HG03575 (cell line): ENCODE data around the gene WNK4.

Source experiments
- ATAC-seq: cut with Tn5 transposase; IDR thresholded peaks from one replicate; pipeline ENCODE4 v1.9.1; 2021; ENCODE audit not compliant: unreplicated experiment, insufficient number of reproducible peaks, low FRiP score; ENCODE audit errors: extremely low read depth

Gene WNK4

GRCh38 chr17:42830971-42831370 lies 50.6 kb downstream of the WNK4 start:
- ATAC-seq, result no peak

- no peak for ATAC-seq
Measured at GRCh38 chr17:42832213-42832933, 52.0 kb downstream of the WNK4 start.

- no peak for ATAC-seq
Measured at GRCh38 chr17:42832934-42833766, 52.7 kb downstream of the WNK4 start, which contains the start of gene PSME3. TSS of gene PSME3 (plus strand) at chr17:42833397. CDS start at chr17:42833632, 235 bp downstream.

DNA sequence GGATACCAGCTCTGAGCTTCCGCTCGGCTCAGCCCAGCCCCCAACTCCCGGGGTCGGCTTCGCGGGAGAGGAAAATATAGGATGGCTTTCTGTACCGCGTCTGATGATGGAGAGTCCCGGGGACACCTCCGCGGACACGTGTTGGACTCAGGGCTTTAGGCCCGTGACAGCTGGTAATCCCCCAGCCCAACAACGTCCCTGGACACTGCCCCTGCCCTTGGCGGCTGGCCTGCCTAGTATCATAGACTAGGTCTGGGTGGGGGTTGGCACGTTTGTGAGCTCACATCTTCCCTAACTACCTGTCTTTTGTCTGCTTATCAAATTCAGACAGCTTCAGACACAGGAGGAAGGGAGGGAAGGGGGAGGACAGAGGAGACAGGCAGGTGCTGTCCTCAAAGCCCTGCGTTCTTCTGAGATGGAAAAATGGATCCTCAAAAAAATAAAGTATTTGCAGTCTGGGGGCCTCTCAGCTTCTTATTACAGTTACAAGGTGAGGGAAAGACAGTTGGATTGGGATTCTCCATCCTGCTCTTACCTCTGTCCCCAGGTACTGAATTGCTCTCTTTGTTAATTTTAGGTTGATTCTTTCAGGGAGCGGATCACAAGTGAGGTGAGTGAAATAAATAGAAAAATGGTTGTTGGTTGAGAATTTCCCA lies 53.5 kb downstream of the WNK4 start:
- no peak for ATAC-seq

GRCh38 chr17:42835732-42836131 lies 55.3 kb downstream of the WNK4 start:
- ATAC-seq, result no peak

- no peak for ATAC-seq
Measured at GRCh38 chr17:42841975-42842685, 61.7 kb downstream of the WNK4 start.

- no peak for ATAC-seq
Measured at GRCh38 chr17:42843358-42843934, 63.0 kb downstream of the WNK4 start.

DNA sequence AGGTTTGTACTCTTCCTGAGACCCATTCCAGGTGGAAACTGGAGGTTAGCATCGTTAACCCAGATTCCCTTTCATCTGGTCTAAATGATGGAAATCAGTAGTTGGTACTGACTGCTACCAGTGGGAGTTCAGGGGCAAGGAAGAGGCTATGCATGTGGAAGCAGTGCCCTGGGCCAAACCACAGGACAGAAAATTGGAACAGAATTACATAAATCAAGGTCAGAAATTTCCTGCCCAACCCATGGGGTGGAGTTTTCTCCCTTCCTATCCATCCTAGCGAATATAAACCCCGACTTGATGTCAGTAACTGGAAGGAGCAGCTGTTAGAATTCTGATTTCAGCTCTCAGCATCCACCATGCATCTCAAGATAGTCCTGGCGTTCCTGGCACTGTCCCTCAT lies 63.9 kb downstream of the WNK4 start, which contains the start of gene AOC2:
AOC2 (plus strand) TSS at position 310 of the 400 bp plus-strand sequence; CDS start at position 357, 47 bp downstream.
- ATAC-seq, result no peak

GRCh38 chr17:42844761-42845555 lies 64.5 kb downstream of the WNK4 start:
- ATAC-seq, result no peak

DNA sequence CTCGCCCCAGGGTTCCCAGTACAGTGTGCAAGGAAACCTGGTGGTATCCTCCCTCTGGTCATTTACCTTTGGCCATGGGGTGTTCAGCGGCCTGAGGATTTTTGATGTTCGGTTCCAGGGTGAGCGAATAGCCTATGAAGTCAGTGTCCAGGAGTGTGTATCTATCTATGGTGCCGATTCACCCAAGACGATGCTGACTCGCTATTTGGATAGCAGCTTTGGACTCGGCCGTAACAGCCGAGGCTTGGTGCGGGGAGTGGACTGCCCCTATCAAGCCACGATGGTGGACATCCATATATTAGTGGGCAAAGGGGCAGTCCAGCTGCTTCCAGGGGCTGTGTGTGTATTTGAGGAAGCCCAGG lies 65.1 kb downstream of the WNK4 start:
- no peak for ATAC-seq

DNA sequence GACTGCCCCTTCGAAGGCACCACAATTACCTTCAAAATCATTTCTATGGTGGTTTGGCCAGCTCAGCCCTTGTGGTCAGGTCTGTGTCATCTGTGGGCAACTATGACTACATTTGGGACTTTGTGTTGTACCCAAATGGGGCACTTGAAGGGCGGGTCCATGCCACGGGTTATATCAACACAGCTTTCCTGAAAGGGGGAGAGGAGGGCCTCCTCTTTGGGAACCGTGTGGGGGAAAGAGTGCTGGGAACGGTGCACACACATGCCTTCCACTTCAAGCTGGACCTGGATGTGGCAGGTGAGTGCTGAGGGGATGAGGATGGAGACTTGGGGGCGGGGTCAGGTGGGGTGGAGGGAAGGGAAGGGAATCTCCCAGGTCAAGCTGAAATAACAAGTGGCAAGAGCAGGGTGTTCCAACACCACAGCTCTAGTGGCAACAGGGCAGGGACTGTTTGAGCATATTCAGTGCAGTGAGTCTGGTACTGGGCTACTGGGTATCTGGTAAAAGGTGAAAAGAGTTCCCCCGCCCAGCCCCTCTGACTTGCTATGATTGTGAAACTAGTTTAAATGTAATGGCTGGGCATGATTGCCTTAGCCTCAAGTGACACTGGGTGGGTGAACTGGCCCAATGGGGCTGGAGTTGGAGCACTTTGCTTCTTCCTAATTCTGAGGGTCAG lies 65.6 kb downstream of the WNK4 start:
- ATAC-seq, result no peak
